ENCODE data around the gene SLC25A28.

Gene SLC25A28

DNA sequence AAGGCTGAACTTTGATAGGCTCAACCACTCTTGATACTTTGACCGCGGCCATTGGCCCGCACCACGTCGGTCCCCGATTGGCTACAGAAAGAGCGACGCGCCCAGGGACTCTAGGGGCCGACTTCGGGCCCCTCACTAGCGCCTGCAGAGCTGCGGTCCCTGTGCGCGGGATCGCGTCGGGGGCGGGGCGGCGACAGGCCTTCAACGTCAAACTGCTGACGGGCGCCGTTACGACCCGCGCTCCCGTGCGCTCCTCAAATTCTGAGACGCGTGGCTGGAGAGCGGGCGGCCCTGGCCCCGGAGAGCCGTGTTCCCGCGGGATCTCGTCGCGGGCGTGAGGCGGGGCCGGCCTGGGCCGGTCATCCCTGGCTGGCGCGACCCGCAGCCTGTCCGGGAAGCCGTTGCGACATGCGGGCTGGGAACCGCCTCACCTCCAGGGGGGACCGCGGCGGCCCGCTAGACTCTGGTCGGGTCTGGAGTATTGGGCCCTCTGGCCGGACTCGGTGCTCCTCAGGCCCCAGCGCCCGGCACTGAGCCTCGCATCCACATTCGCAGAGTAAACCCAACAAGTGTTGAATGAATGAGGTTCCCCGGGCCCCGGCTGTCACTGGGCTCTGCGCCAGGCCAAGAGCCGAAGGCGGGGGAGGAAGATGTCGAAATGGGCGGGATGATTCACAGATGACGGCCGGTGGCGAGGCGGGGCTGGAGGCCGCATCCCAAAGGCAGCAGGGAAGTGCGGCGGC, 643 bp upstream of the SLC25A28 start (continued):
- TF ChIP-seq ZSCAN23 (tag by site-specific recombination; IDR thresholded peaks at IDR 0.05) (no peak; the same call in 1 of the 2 replicates), ZIC2 (tag by site-specific recombination; IDR thresholded peaks at IDR 0.05) (peak; percentile 39; the same call in 1 of the 2 replicates), ZNF830 (tag by site-specific recombination; IDR thresholded peaks at IDR 0.05; ENCODE audit: low read depth) (no peak), ZSCAN16 (tag by site-specific recombination; IDR thresholded peaks at IDR 0.05) (no peak), ZNF426 (tag by site-specific recombination; IDR thresholded peaks at IDR 0.05) (no peak), ZNF140 (tag by site-specific recombination; IDR thresholded peaks at IDR 0.05) (no peak), ZNF362 (tag by site-specific recombination; IDR thresholded peaks at IDR 0.05) (no peak), GLIS1 (tag by site-specific recombination; IDR thresholded peaks at IDR 0.05) (peak; percentile 74), ZNF114 (tag by site-specific recombination; IDR thresholded peaks at IDR 0.05) (no peak), ZNF404 (tag by site-specific recombination; IDR thresholded peaks at IDR 0.05) (no peak), ZNF701 (tag by site-specific recombination; IDR thresholded peaks at IDR 0.05) (no peak), ZNF133 (tag by site-specific recombination; IDR thresholded peaks at IDR 0.05) (no peak), ZNF248 (tag by site-specific recombination; IDR thresholded peaks at IDR 0.05) (no peak), YY2 (tag by site-specific recombination; IDR thresholded peaks at IDR 0.05) (no peak), ZNF555 (tag by site-specific recombination; conservative IDR thresholded peaks at IDR 0.05) (no peak), ZNF530 (tag by site-specific recombination; IDR thresholded peaks at IDR 0.05; ENCODE audit: low read depth) (no peak), ZNF624 (tag by site-specific recombination; IDR thresholded peaks at IDR 0.05) (no peak), ZNF302 (tag by site-specific recombination; IDR thresholded peaks at IDR 0.05; ENCODE audit: low read depth) (no peak), ZNF48 (tag by site-specific recombination; IDR thresholded peaks at IDR 0.05) (no peak)
- TF ChIP-seq, protein P1, sequence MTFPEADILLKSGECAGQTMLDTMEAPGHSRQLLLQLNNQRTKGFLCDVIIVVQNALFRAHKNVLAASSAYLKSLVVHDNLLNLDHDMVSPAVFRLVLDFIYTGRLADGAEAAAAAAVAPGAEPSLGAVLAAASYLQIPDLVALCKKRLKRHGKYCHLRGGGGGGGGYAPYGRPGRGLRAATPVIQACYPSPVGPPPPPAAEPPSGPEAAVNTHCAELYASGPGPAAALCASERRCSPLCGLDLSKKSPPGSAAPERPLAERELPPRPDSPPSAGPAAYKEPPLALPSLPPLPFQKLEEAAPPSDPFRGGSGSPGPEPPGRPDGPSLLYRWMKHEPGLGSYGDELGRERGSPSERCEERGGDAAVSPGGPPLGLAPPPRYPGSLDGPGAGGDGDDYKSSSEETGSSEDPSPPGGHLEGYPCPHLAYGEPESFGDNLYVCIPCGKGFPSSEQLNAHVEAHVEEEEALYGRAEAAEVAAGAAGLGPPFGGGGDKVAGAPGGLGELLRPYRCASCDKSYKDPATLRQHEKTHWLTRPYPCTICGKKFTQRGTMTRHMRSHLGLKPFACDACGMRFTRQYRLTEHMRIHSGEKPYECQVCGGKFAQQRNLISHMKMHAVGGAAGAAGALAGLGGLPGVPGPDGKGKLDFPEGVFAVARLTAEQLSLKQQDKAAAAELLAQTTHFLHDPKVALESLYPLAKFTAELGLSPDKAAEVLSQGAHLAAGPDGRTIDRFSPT (tag by site-specific recombination; IDR thresholded peaks at IDR 0.05) = no peak
- TF ChIP-seq, protein P2, sequence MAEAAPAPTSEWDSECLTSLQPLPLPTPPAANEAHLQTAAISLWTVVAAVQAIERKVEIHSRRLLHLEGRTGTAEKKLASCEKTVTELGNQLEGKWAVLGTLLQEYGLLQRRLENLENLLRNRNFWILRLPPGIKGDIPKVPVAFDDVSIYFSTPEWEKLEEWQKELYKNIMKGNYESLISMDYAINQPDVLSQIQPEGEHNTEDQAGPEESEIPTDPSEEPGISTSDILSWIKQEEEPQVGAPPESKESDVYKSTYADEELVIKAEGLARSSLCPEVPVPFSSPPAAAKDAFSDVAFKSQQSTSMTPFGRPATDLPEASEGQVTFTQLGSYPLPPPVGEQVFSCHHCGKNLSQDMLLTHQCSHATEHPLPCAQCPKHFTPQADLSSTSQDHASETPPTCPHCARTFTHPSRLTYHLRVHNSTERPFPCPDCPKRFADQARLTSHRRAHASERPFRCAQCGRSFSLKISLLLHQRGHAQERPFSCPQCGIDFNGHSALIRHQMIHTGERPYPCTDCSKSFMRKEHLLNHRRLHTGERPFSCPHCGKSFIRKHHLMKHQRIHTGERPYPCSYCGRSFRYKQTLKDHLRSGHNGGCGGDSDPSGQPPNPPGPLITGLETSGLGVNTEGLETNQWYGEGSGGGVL (tag by site-specific recombination; IDR thresholded peaks at IDR 0.05) = peak; percentile 23; the same call in 1 of the 2 replicates
- TF ChIP-seq, protein P3, sequence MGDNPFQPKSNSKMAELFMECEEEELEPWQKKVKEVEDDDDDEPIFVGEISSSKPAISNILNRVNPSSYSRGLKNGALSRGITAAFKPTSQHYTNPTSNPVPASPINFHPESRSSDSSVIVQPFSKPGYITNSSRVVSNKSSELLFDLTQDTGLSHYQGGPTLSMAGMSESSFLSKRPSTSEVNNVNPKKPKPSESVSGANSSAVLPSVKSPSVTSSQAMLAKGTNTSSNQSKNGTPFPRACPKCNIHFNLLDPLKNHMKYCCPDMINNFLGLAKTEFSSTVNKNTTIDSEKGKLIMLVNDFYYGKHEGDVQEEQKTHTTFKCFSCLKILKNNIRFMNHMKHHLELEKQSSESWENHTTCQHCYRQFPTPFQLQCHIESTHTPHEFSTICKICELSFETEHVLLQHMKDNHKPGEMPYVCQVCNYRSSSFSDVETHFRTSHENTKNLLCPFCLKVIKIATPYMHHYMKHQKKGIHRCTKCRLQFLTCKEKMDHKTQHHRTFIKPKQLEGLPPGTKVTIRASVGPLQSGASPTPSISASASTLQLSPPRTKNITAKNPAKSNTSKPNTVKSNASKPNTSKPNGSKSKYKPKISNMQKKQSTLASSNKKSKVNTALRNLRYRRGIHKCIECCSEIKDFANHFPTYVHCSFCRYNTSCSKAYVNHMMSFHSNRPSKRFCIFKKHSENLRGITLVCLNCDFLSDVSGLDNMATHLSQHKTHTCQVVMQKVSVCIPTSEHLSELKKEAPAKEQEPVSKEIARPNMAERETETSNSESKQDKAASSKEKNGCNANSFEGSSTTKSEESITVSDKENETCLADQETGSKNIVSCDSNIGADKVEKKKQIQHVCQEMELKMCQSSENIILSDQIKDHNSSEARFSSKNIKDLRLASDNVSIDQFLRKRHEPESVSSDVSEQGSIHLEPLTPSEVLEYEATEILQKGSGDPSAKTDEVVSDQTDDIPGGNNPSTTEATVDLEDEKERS (tag by site-specific recombination; IDR thresholded peaks at IDR 0.05) = 0 out of 2 replicates have a peak, but pooled peaks have one; percentile 84
- TF ChIP-seq, protein P4, sequence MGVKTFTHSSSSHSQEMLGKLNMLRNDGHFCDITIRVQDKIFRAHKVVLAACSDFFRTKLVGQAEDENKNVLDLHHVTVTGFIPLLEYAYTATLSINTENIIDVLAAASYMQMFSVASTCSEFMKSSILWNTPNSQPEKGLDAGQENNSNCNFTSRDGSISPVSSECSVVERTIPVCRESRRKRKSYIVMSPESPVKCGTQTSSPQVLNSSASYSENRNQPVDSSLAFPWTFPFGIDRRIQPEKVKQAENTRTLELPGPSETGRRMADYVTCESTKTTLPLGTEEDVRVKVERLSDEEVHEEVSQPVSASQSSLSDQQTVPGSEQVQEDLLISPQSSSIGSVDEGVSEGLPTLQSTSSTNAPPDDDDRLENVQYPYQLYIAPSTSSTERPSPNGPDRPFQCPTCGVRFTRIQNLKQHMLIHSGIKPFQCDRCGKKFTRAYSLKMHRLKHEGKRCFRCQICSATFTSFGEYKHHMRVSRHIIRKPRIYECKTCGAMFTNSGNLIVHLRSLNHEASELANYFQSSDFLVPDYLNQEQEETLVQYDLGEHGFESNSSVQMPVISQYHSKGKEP (tag by site-specific recombination; IDR thresholded peaks at IDR 0.05) = no peak
- TF ChIP-seq, protein P5, sequence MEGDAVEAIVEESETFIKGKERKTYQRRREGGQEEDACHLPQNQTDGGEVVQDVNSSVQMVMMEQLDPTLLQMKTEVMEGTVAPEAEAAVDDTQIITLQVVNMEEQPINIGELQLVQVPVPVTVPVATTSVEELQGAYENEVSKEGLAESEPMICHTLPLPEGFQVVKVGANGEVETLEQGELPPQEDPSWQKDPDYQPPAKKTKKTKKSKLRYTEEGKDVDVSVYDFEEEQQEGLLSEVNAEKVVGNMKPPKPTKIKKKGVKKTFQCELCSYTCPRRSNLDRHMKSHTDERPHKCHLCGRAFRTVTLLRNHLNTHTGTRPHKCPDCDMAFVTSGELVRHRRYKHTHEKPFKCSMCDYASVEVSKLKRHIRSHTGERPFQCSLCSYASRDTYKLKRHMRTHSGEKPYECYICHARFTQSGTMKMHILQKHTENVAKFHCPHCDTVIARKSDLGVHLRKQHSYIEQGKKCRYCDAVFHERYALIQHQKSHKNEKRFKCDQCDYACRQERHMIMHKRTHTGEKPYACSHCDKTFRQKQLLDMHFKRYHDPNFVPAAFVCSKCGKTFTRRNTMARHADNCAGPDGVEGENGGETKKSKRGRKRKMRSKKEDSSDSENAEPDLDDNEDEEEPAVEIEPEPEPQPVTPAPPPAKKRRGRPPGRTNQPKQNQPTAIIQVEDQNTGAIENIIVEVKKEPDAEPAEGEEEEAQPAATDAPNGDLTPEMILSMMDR (tag by site-specific recombination; IDR thresholded peaks at IDR 0.05) = peak; percentile 60; the same call in 1 of the 2 replicates
- TF ChIP-seq, protein P6, sequence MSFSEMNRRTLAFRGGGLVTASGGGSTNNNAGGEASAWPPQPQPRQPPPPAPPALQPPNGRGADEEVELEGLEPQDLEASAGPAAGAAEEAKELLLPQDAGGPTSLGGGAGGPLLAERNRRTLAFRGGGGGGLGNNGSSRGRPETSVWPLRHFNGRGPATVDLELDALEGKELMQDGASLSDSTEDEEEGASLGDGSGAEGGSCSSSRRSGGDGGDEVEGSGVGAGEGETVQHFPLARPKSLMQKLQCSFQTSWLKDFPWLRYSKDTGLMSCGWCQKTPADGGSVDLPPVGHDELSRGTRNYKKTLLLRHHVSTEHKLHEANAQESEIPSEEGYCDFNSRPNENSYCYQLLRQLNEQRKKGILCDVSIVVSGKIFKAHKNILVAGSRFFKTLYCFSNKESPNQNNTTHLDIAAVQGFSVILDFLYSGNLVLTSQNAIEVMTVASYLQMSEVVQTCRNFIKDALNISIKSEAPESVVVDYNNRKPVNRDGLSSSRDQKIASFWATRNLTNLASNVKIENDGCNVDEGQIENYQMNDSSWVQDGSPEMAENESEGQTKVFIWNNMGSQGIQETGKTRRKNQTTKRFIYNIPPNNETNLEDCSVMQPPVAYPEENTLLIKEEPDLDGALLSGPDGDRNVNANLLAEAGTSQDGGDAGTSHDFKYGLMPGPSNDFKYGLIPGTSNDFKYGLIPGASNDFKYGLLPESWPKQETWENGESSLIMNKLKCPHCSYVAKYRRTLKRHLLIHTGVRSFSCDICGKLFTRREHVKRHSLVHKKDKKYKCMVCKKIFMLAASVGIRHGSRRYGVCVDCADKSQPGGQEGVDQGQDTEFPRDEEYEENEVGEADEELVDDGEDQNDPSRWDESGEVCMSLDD (tag by site-specific recombination; IDR thresholded peaks at IDR 0.05) = peak; percentile 80
